Erythroblast (primary cell): ENCODE results near the gene CCDC134.
"Not testable (repeated sequence)": the region's sequence is repeated elsewhere in the genome, so short reads cannot be mapped to it uniquely, and the experiment has no call there.

Experiments used
- DNase-seq, 2 experiments: peaks; one replicate each; lab custom pipeline; 2025; lab: John Stamatoyannopoulos, UW
- GATA1 ChIP-seq: IDR thresholded peaks from 2 replicates; pipeline ENCODE4 v1.6.1; 2011; ENCODE audit warnings: low read depth, mild to moderate bottlenecking, control low read depth, low read length, moderate library complexity
- POLR2A ChIP-seq: IDR thresholded peaks from 2 replicates; pipeline ENCODE4 v1.6.1; 2011; ENCODE audit warnings: mild to moderate bottlenecking, low read length

CCDC134 gene

GRCh38 chr22:41857155-41857859 lies 56.8 kb downstream of the CCDC134 start:
- TF ChIP-seq GATA1 = no peak
- TF ChIP-seq POLR2A = no peak
- peak; percentile 71 to 82 for DNase-seq

DNA sequence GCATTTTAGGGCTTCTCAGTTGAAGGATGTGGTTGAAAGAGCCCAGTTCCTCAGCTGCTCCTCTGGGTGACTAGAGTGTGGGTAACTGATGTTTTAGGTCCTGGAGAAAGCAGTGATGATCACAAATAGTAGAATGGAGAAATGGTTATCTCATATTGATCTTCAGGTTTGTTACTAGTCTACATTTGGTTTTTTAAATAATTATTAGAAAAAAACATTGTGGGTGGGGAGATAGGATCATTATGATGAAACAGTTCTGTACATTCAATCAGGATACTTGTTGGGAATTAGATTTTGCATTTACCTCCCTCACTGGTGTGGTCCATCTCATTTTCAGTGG lies 57.4 kb downstream of the CCDC134 start:
- no peak for TF ChIP-seq GATA1
- no peak for DNase-seq

DNA sequence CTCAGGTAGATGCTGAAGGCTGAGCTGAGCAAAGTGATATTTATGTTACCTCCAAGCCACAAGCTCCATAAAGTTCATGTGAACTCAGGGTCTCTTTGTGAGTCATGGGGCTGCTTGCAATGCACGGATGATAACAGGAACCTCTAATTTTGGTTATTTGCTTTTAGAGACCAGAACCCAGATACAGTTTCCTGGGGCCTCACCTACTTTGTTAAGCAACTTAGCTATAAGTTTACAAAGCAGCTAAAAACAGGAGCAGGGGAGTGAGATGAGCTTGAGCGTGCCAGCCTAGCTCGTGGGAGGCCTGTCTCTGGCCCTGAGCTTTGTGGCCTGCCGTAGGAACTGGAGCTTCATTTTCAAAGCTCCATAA lies 61.7 kb downstream of the CCDC134 start:
- no peak for DNase-seq
- TF ChIP-seq POLR2A = no peak
- no peak for TF ChIP-seq GATA1

GRCh38 chr22:41862530-41863266 lies 62.2 kb downstream of the CCDC134 start:
- TF ChIP-seq GATA1 (no peak), POLR2A (no peak)

GRCh38 chr22:41863472-41863871 lies 63.0 kb downstream of the CCDC134 start:
- TF ChIP-seq POLR2A = no peak
- TF ChIP-seq GATA1 = no peak
- no peak for DNase-seq

More at GRCh38 chr22:41862530-41863266, 62.2 kb downstream of the CCDC134 start:
- no peak for DNase-seq

- TF ChIP-seq GATA1 (no peak), POLR2A (no peak)
- DNase-seq = no peak
These were observed 68.1 kb downstream of the CCDC134 start for GRCh38 chr22:41868556-41868955.

DNA sequence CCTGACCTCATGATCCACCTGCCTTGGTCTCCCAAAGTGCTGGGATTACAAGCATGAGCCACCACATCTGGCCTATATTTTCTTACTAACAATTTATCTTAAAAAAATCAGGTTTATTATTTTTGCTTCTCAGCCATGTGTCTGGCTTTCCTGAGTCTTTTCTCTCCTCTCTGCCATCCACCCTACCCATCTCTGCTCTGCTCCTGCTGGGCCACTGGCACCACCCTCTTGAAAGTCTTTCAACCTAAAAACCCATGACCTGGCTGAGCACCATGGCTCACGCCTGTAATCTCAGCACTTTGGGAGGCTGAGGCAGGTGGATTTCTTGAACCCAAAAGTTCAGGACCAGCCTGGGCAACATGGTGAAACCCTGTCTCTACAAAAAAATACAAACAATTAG lies 69.6 kb downstream of the CCDC134 start:
- not testable (repeated sequence) for DNase-seq

GRCh38 chr22:41870786-41871185 lies 70.3 kb downstream of the CCDC134 start:
- TF ChIP-seq GATA1 (no peak), POLR2A (no peak)
- DNase-seq = no peak

DNA sequence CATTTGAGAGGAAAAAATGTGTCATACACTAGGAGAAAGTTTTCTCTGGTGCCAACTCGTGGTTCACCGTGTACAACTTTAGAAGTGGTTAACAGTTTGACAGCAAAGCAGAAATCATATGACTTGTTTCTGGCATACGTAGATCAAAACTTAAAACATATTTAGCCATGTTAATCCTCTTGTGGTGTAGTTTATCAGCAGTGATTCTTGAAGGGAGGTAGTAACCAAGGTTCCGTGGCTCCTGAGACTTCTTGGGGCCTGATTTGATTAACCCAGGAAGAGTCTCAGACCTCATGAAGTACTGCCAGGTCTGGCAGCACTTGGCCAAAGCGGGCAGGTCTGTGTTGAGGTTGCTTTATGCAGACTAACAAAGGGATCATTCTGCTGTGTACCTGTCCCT lies 72.9 kb downstream of the CCDC134 start:
- TF ChIP-seq POLR2A = no peak
- TF ChIP-seq GATA1 = no peak
- no peak for DNase-seq

DNA sequence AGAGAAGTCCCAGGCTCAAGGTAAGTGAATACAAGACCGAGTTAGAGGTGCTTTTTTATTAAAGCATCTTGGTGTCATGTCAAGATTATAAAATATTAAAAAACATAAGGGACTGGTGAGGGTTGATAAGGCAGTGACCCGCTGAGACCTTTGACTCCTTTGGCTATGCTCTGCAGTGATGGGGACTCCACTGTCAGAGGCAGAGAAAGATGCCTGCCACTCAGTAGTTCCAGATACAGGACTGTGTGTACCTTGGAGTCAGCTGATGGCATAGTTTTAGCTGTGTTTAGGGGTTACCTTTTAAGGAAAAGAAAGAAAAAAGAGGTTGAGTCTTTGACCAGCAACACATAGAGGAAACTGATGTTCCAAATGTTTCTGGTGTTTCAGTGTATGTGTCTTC lies 73.6 kb downstream of the CCDC134 start:
- TF ChIP-seq POLR2A (no peak), GATA1 (no peak)
- DNase-seq = no peak

GRCh38 chr22:41875531-41876270 lies 75.2 kb downstream of the CCDC134 start:
- DNase-seq = no peak
- no peak for TF ChIP-seq POLR2A
- no peak for TF ChIP-seq GATA1
